Psoas muscle (tissue), 8 donors: Measurements from ENCODE around the gene RUNX2. TPM values are rescaled to one million over a fixed set of nuclear protein-coding genes. Genes with fewer than 3 reads are reported as not detected.
"Not testable (repeated sequence)": the region's sequence is repeated elsewhere in the genome, so short reads cannot be mapped to it uniquely, and the experiment has no call there.

Experiments used
- ATAC-seq, 4 donors: fragments of 200-7000 bp; cut with Tn5 transposase; one replicate each; pipeline ENCODE4 v1.9.1; 2020; ENCODE audit warnings: moderate library complexity in 3 of 4, mild to moderate bottlenecking in 2 of 4
- DNase-seq, 2 donors: peaks; one replicate each; pipeline ENCODE4 v3.0.0-alpha.2; 2020
- H3K27ac ChIP-seq: fragments of 200-600 bp; one replicate; pipeline ENCODE4 v1.8.0; 2022
- H3K27me3 ChIP-seq, 3 donors: fragments of 200-600 bp in 1 of 3; one replicate each; pipeline versions ENCODE4 v1.6.1 to v1.8.0; 2013 to 2022; ENCODE audit warnings: low read length in 2 of 3, mild to moderate bottlenecking in 2 of 3, moderate library complexity in 1 of 3; ENCODE audit not compliant: insufficient read depth in 3 of 3
- H3K36me3 ChIP-seq, 2 donors: fragments of 200-600 bp in 1 of 2; one replicate each; pipeline versions ENCODE4 v1.6.1 to v1.8.0; 2013 to 2022; ENCODE audit warnings: low read depth in 1 of 2, mild to moderate bottlenecking in 1 of 2, moderate library complexity in 1 of 2; ENCODE audit not compliant: insufficient read depth in 1 of 2
- H3K4me1 ChIP-seq: fragments of 200-600 bp; one replicate; pipeline ENCODE4 v1.8.0; 2022
- H3K4me3 ChIP-seq: fragments of 200-600 bp; one replicate; pipeline ENCODE4 v1.8.0; 2022; ENCODE audit warnings: mild to moderate bottlenecking
- H3K9me3 ChIP-seq: fragments of 200-600 bp; one replicate; pipeline ENCODE4 v1.8.0; 2022
- WGBS, 3 donors: extraction: QIAGEN DNeasy Blood & Tissue Kit; methylation state at CpG; one replicate each; pipeline versions ENCODE4 v1.1.6 to v1.1.7; 2013; 5-methylcytosine and 5-hydroxymethylcytosine counted together
- intact Hi-C, 2 donors: fragments of 100-400 bp; cut with DNase I; formaldehyde crosslinking; loops; one replicate each; pipeline versions ENCODE4 v1.11.0 to v1.14.2; 2022
- polyA plus RNA-seq, 3 donors: library from polyadenylated mRNA; stranded (reverse); fragments of 200-250 nt; gene quantifications; one replicate each; pipeline ENCODE4 v1.2.3, GENCODE V29; 2013
- total RNA-seq, 4 donors: library from RNA; stranded (reverse); fragmentation: NEBNext Ultra II Directional in 2 of 4; extraction: Animal tissue kit (Norgen Biotek cat#: 25700) in 2 of 4; gene quantifications; one replicate each; pipeline versions ENCODE4 v1.2.1 to v1.2.4, GENCODE V29; 2021 to 2023
- TF ChIP-seq, protein P1 (sequence below): fragments of 200-600 bp; IDR thresholded peaks from one replicate; pipeline ENCODE4 v1.8.0; 2022; ENCODE audit warnings: antibody characterized with exemption
- donor health status: healthy with polysubstance abuse.
- donor health status: DM: no; HTN: no; CAD: no; lungs with moderate emphysema.
- donor health status: Bipolar disorder and iron deficiency.
- donor health status: healthy.
- donor health status: DM: yes; HTN: yes; CAD: no.
- donor health status: DM: no; HTN: no; CAD: no.
- donor health status: DM: no; HTN: no; CAD: no.
- donor health status: DM: yes; HTN: yes; CAD: no.

The RUNX2 gene
- total and polyA plus RNA-seq, 7 donors, result 0.07 to 0.69 (median 0.21) TPM

DNA sequence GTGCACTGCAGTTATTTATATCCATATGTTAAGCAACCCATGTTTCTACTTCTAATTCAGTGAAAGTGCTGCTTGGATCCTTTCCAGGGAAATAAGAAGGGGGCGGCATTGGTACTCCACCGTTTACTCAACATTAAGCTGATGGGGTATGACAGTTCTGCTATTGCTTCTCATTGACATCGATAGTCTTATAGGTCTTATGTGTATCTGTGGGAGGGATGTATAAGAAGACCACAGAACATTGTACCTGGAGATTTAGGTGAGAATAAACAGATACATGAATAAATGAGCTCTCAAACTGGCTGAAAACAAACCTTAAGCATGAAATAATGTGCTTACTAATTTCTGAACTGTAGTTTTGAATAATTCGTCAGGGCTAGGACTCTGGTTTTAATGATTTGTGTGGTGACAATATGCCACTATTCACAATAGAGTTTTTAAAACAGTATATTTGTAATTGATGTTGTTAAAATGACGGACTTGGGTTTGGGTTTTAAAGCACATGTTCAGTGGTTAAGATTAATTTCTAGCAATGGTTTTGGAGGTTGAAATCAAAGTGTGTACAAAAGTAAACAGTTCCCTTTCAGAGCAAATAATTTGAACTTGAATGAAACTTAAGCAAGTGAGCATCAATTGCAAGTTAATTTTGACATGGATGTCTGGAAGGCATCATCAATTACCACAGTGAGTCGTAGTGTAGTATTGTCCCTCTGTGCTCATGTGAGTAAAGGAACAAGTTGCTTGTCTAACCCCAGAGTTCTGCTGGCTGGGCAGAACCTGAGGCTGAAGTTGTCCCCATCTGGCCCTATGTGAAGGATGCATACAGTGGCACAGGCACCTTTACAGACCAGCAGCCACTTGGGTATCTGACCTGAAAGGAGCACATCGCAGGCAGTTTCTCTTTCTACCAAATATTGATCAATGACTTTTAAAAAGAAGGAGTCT, 134.3 kb downstream of the RUNX2 start:
- no peaks in the 10 kb centered on the region for H3K4me1 ChIP-seq
- H3K27me3 ChIP-seq, result no peaks in the 10 kb centered on the region
- H3K27ac ChIP-seq, result no peak overlapping the region
- 76 to 79% (median 77%) methylated on average over 7 of the region's 7 CpGs for WGBS, 3 donors
- H3K4me3 ChIP-seq, result no peak overlapping the region
- TF ChIP-seq, protein P1, sequence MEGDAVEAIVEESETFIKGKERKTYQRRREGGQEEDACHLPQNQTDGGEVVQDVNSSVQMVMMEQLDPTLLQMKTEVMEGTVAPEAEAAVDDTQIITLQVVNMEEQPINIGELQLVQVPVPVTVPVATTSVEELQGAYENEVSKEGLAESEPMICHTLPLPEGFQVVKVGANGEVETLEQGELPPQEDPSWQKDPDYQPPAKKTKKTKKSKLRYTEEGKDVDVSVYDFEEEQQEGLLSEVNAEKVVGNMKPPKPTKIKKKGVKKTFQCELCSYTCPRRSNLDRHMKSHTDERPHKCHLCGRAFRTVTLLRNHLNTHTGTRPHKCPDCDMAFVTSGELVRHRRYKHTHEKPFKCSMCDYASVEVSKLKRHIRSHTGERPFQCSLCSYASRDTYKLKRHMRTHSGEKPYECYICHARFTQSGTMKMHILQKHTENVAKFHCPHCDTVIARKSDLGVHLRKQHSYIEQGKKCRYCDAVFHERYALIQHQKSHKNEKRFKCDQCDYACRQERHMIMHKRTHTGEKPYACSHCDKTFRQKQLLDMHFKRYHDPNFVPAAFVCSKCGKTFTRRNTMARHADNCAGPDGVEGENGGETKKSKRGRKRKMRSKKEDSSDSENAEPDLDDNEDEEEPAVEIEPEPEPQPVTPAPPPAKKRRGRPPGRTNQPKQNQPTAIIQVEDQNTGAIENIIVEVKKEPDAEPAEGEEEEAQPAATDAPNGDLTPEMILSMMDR, result no peak
- ATAC-seq, result no peak
- H3K9me3 ChIP-seq, result no peaks in the 10 kb centered on the region
- DNase-seq, result no peak
- intact Hi-C loops, result no loop called here
- no peaks in the 10 kb centered on the region for H3K36me3 ChIP-seq

DNA sequence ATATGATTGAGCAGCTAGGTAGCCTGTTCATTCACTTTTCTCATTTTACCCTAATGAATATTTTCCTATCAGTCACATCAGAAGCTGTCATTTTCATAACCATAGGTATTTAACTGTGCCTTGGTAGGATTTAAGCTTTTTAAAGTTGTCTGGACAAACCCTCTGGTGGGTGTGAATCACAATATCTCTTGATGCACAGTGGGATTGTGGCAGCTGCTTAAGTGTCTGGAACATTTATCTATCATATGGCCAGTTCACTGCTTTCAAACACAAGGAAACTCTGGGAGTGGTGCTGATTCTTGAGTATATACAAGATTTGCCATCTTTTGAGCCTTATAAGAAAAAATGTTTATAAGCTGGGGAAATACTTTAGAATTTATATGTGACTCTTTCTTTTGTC, 136.6 kb downstream of the RUNX2 start:
- Histone ChIP-seq H3K27me3 (no peaks in the 10 kb centered on the region), H3K9me3 (no peaks in the 10 kb centered on the region), H3K36me3 (no peaks in the 10 kb centered on the region), H3K4me1 (no peaks in the 10 kb centered on the region), H3K4me3 (no peak overlapping the region), H3K27ac (no peak overlapping the region)
- TF ChIP-seq, protein P1, result no peak
- ATAC-seq (no peak), DNase-seq (no peak)
- intact Hi-C loops, result no loop called here

DNA sequence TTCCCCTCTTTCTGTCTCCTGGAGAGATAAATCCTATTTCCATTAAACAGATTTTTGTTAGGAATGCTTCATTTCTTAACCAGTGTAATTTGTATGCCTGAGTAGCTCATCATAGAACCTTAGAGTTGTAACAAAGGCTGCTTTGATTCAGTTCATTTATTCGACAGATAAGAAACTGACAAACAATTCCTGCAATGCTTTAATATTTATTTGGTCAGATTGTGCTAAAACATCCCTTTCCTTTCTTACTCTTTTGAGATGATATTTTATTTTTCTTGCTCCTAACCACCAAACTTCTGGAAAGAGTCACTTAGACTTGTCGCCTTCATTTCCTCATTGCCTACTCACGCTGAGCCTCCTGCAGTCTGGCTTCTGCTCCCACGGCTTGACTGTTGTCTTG, 138.6 kb downstream of the RUNX2 start:
- WGBS, 3 donors, result 89 to 92% (median 91%) methylated on average over 4 of the region's 4 CpGs
- intact Hi-C loops, result no loop called here
- H3K27ac ChIP-seq, result no peak overlapping the region
- H3K4me3 ChIP-seq, result no peak overlapping the region
- no peaks in the 10 kb centered on the region for H3K9me3 ChIP-seq
- no peaks in the 10 kb centered on the region for H3K4me1 ChIP-seq
- no peaks in the 10 kb centered on the region for H3K36me3 ChIP-seq
- H3K27me3 ChIP-seq, result no peaks in the 10 kb centered on the region
- no peak for DNase-seq
- no peak for ATAC-seq
- TF ChIP-seq, protein P1, result no peak

DNA sequence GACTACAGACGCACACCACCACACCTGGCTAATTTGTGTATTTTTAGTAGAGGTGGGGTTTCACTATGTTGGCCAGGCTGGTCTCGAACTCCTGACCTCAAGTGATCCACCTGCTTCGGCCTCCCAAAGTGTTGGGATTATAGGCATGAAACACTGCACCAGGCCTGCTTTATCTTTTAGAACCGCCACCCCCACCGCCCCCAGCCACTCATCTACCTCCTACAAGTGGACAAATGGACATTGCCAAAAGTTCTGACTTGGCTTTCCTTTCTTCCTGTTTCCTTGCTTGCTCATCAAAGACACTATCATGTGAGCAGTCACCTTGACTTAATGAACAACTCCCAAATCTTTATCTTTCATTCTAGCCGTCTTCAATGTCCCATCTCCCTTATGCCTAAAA, 139.3 kb downstream of the RUNX2 start:
- H3K27ac ChIP-seq, DNase-seq: not testable (repeated sequence)
- WGBS, 3 donors, result 96 to 98% (median 96%) methylated on average over 6 of the region's 6 CpGs

DNA sequence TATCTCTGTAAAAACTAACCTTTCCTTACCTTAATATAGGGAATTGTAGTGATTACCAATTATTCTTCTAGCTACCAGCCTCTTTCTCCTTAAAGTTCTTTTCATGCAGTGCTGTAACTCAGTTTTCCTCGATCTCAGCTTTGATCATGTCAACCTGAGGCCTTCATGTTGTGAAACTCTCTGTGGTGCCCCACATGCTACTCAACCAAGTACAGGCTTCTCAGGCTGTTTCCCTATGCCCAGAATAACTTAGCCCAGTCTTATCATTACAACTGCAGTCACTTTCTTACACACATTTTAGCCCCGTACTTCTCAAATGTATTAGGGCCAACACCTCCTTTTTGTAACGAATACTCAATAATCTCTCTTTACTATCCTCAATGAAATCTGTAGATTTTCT, 139.7 kb downstream of the RUNX2 start:
- TF ChIP-seq, protein P1, result no peak
- intact Hi-C loops, result no loop called here
- no peak for DNase-seq
- no peaks in the 10 kb centered on the region for H3K9me3 ChIP-seq
- H3K27me3 ChIP-seq, result no peaks in the 10 kb centered on the region
- no peaks in the 10 kb centered on the region for H3K36me3 ChIP-seq
- ATAC-seq, result no peak
- no peak overlapping the region for H3K4me3 ChIP-seq
- H3K4me1 ChIP-seq, result peaks cover 9% of the 10 kb centered on the region
- 92 to 95% (median 92%) methylated on average over 3 of the region's 3 CpGs for WGBS, 3 donors
- no peak overlapping the region for H3K27ac ChIP-seq

More for the DNA sequence above, 139.3 kb downstream of the RUNX2 start:
- intact Hi-C loops, ATAC-seq, H3K27me3 ChIP-seq, H3K9me3 ChIP-seq, H3K4me1 ChIP-seq, H3K4me3 ChIP-seq, H3K36me3 ChIP-seq: not testable (repeated sequence)
